Endothelial cell of umbilical vein (primary cell): ENCODE measurements around the gene SLAMF8. TPM values are rescaled to one million over a fixed set of nuclear protein-coding genes. Genes with fewer than 3 reads are reported as not detected.

Source experiments
- BruUV-seq: library from RNA; stranded (reverse); fragments of 400-500 nt; replicated peaks from 2 replicates; lab custom pipeline; 2021; lab: Mats Ljungman, UMichigan
- CTCF ChIA-PET: fragments of 300-600, 350-600 bp; sonication (Branson Sonifier 250); formaldehyde crosslinking; loops from one replicate; lab custom pipeline; 2021; ENCODE audit warnings: antibody characterized with exemption, inconsistent platforms; lab: Charles Lee
- POLR2A ChIA-PET: fragments of 300-600, 350-600 bp; sonication (Branson Sonifier 250); formaldehyde crosslinking; loops from one replicate; lab custom pipeline; 2021; ENCODE audit warnings: antibody characterized with exemption, inconsistent platforms; lab: Charles Lee
- DNase-seq: peaks from one replicate; pipeline ENCODE4 v3.0.0-alpha.2; 2011; ENCODE audit warnings: low read depth, low spot score
- FAIRE-seq: peaks from 2 replicates; lab custom pipeline; 2011; peaks lifted over from hg19 to GRCh38; lab: Jason Lieb, UNC
- H2AFZ ChIP-seq: 2 replicates; pipeline ENCODE4 v1.6.0; 2012; ENCODE audit warnings: low read depth, low read length, control low read depth, inconsistent platforms
- H3K27ac ChIP-seq: 2 replicates; pipeline ENCODE4 v1.5.1; 2011; ENCODE audit warnings: low read depth, mild to moderate bottlenecking, control low read depth, low read length, moderate library complexity; ENCODE audit not compliant: insufficient read depth
- H3K27me3 ChIP-seq, 2 experiments: 2 replicates each; pipeline versions ENCODE4 v1.6.0 to v1.6.1; 2011; ENCODE audit warnings: low read length in 2 of 2, mixed read lengths in 1 of 2; ENCODE audit not compliant: control insufficient read depth in 2 of 2, insufficient read depth in 2 of 2
- H3K36me3 ChIP-seq, 2 experiments: 2 replicates in 1 of 2; 3 replicates in 1 of 2; pipeline ENCODE4 v1.5.1; 2011; ENCODE audit warnings: low read length in 2 of 2, mild to moderate bottlenecking in 1 of 2, moderate library complexity in 1 of 2; ENCODE audit not compliant: control insufficient read depth in 2 of 2, insufficient read depth in 2 of 2; ENCODE audit errors: extremely low read depth in 1 of 2
- H3K4me1 ChIP-seq: 3 replicates; pipeline ENCODE4 v1.5.1; 2011; ENCODE audit warnings: mild to moderate bottlenecking, low read length; ENCODE audit not compliant: control insufficient read depth, insufficient read depth; ENCODE audit errors: extremely low read depth
- H3K4me2 ChIP-seq: 2 replicates; pipeline ENCODE4 v1.6.1; 2011; ENCODE audit warnings: low read length, control low read depth, mixed read lengths; ENCODE audit not compliant: insufficient read depth
- H3K4me3 ChIP-seq, 3 experiments: fragments of 200-600 bp in 1 of 3; sonication (generic), shearing (Covaris generic) in 1 of 3; replicated peaks in 1 of 3; 2 replicates each; pipeline ENCODE4 v1.5.1; 2011 to 2016; ENCODE audit warnings: control low read depth in 3 of 3, low read length in 3 of 3, mild to moderate bottlenecking in 2 of 3, inconsistent platforms in 1 of 3, low read depth in 1 of 3, moderate library complexity in 1 of 3; ENCODE audit not compliant: insufficient read depth in 1 of 3
- H3K79me2 ChIP-seq: 2 replicates; pipeline ENCODE4 v1.6.0; 2012; ENCODE audit warnings: low read length, inconsistent platforms; ENCODE audit not compliant: control insufficient read depth, insufficient read depth
- H3K9ac ChIP-seq: replicated peaks from 2 replicates; pipeline ENCODE3; 2011; ENCODE audit warnings: low read length, control low read depth; ENCODE audit not compliant: insufficient read depth; ENCODE audit errors: extremely low read depth
- H3K9me1 ChIP-seq: replicated peaks from 3 replicates; pipeline ENCODE4 v1.6.0; 2011; ENCODE audit warnings: mild to moderate bottlenecking, low read length; ENCODE audit not compliant: control insufficient read depth, insufficient read depth; ENCODE audit errors: extremely low read depth
- H3K9me3 ChIP-seq: replicated peaks from 2 replicates; pipeline ENCODE4 v1.5.1; 2012; ENCODE audit warnings: low read length, inconsistent platforms; ENCODE audit not compliant: control insufficient read depth, insufficient read depth
- H4K20me1 ChIP-seq: replicated peaks from 2 replicates; pipeline ENCODE3; 2011; ENCODE audit warnings: mild to moderate bottlenecking, low read length; ENCODE audit not compliant: control insufficient read depth, insufficient read depth; ENCODE audit errors: extremely low read depth
- FOS ChIP-seq: IDR thresholded peaks from 2 replicates; pipeline ENCODE4 v1.6.1; 2011; ENCODE audit warnings: mild to moderate bottlenecking, low read length, moderate library complexity, borderline replicate concordance; ENCODE audit not compliant: insufficient read depth
- GATA2 ChIP-seq: IDR thresholded peaks from 2 replicates; pipeline ENCODE4 v1.7.0; 2011; ENCODE audit warnings: low read depth, mild to moderate bottlenecking, moderate library complexity, mixed read lengths, low read length; ENCODE audit not compliant: insufficient read length, insufficient read depth
- JUN ChIP-seq: IDR thresholded peaks from 2 replicates; pipeline ENCODE4 v1.6.1; 2011; ENCODE audit warnings: borderline replicate concordance, low read depth; ENCODE audit not compliant: insufficient read length, insufficient read depth
- MYC ChIP-seq: IDR thresholded peaks from one replicate; pipeline ENCODE4 v1.6.1; 2011; ENCODE audit warnings: mild to moderate bottlenecking, low read depth, low read length
- POLR2A ChIP-seq: IDR thresholded peaks from 2 replicates; pipeline ENCODE4 v1.6.1; 2012; ENCODE audit warnings: low read depth, mild to moderate bottlenecking, control low read depth, low read length
- dilution Hi-C: fragments of 300-500 bp; cut with MboI; formaldehyde crosslinking; loops from one replicate; pipeline ENCODE4 v1.15.0; 2019; ENCODE audit warnings: low sequenced_read_pairs; ENCODE audit not compliant: extremely low pct_ligation_motif_present
- intact Hi-C: fragments of 100-400 bp; cut with micrococcal nuclease; formaldehyde crosslinking; loops from one replicate; pipeline ENCODE4 v1.10.0; 2022
- polyA plus RNA-seq, 4 experiments: library from polyadenylated mRNA; depleted of rRNA in 3 of 4; stranded (reverse) in 3 of 4; unstranded in 1 of 4; fragments of >200 nt; gene quantifications; 2 replicates each; pipeline versions ENCODE4 v1.2.1 to v1.2.3, GENCODE V29; 2011 to 2012; ENCODE audit warnings: missing spikeins in 1 of 4
- total RNA-seq: library from RNA; stranded (reverse); gene quantifications from 2 replicates; pipeline ENCODE4 v1.2.3, GENCODE V29; 2021

SLAMF8 gene
- total and polyA plus RNA-seq, 2 donors (not counting 3 experiments of a cell fraction or from before 2014, with no cell fraction given): not detected

DNA sequence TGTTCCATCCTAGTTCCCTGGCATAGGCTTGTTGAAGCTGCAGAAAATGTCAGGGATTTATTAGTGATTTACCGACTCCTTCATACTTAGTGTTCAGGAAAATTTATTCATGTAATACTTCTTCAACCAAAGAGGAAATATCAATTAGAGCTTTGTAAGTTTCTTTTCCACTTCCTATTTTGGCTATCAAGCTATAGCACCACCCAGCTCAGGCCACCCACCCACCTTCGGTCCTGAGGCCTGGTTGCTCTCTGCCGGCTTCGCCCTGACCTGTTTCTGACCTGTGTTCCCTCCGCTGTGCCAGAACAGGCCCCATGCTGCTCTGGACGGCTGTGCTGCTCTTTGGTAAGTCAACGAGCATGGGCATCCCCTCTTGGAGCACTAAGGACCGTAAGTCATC, 24.6 kb upstream of the SLAMF8 start, which contains the start of gene FCRL6:
Gene FCRL6 (plus strand): TSS at position 250 of the 400 bp plus-strand sequence. CDS start 65 bp downstream, at position 315.
- ChIA-PET CTCF (interaction anchor here (3.8 to 11.5 kb wide), 3 partner anchors 15 to 206 kb away, joined by 13 to 623 read pairs (median 63); no protein-coding TSS in a partner anchor), POLR2A (no interaction called here)
- no peak within 1 kb of the TSS for H3K9ac ChIP-seq
- H3K27me3 ChIP-seq: no peaks in the 10 kb centered on the region
- FAIRE-seq (no peak), DNase-seq (no peak)
- intact Hi-C loops: no loop called here
- no peaks in the 10 kb centered on the region for H3K4me1 ChIP-seq
- dilution Hi-C loops: no loop called here
- no peak within 1 kb of the TSS for H3K4me3 ChIP-seq
- H3K79me2 ChIP-seq: no peaks in the 10 kb centered on the region
- H2AFZ ChIP-seq: no peak within 1 kb of the TSS
- H3K36me3 ChIP-seq: no peaks in the 10 kb centered on the region
- no peak within 1 kb of the TSS for H3K27ac ChIP-seq
- no peaks in the 10 kb centered on the region for H3K9me1 ChIP-seq
- no peaks in the 10 kb centered on the region for H4K20me1 ChIP-seq
- no peak within 1 kb of the TSS for H3K4me2 ChIP-seq
- H3K9me3 ChIP-seq: no peaks in the 10 kb centered on the region
- no peak for TF ChIP-seq MYC
- no TSS peak for BruUV-seq

DNA sequence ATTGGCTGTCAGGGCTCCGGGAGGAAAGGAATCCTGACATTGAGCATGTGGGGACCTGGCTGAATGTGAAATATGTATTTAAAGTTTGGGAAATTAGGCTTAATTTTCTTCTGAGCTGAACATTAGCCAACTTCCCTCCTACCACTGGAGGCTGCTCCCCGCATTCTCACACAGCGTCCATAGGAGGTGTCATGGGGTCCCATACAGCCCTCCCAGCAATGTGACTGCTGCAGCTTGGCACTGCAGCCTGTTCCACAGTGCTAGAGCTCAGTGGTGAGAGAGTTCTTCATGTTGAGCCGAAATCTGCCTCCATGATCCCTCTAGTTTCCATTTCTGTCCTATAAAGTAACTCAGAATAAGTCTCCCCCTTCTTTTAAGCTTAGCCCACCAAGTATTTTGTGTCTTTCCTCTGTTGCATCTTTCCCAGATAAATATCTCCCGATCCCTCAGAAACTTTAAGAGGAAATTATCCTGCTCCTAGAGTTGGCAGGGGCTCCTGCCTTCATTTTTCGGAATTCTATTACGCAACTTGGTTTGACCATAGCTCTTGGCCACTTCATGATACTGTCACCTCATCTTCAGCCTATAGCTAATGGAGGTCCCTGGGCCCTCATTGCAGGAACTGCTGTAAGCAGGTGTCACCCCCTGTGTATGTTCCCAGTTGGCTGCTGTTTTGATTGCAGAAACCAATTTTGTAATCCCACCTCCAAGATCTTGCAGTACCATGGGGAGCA, 22.6 kb upstream of the SLAMF8 start:
- CTCF ChIA-PET: interaction anchor here (1.0 to 11.5 kb wide), 7 partner anchors 13 to 204 kb away, joined by 3 to 623 read pairs (median 5); partner anchors contain the start of gene DUSP23

More for the DNA sequence above, 22.6 kb upstream of the SLAMF8 start:
- no peak for FAIRE-seq
- no peaks in the 10 kb centered on the region for H3K79me2 ChIP-seq
- no peak overlapping the region for H3K4me3 ChIP-seq
- POLR2A ChIA-PET: no interaction called here
- intact Hi-C loops: no loop called here
- no peak for TF ChIP-seq JUN
- no peak for TF ChIP-seq POLR2A
- no peak for TF ChIP-seq GATA2
- TF ChIP-seq FOS: no peak
- H3K9me1 ChIP-seq: no peaks in the 10 kb centered on the region
- no peak overlapping the region for H3K27ac ChIP-seq
- peaks cover 0 to 2% of the 10 kb centered on the region in 2 experiments for H3K27me3 ChIP-seq
- DNase-seq: no peak
- no peaks in the 10 kb centered on the region for H3K36me3 ChIP-seq
- BruUV-seq: no TSS peak
- H2AFZ ChIP-seq: no peak overlapping the region
- no peaks in the 10 kb centered on the region for H3K9me3 ChIP-seq
- dilution Hi-C loops: no loop called here
- H3K4me1 ChIP-seq: no peaks in the 10 kb centered on the region
- no peaks in the 10 kb centered on the region for H4K20me1 ChIP-seq
- H3K9ac ChIP-seq: no peak overlapping the region
- no peak overlapping the region for H3K4me2 ChIP-seq
